OCI-LY3 (cell line): Measurements from ENCODE around the gene HDDC2.

ENCODE experiments used
- CTCF ChIP-seq: fragments of 200-600, 300-600 bp; sonication (generic); IDR thresholded peaks from 2 replicates; pipeline ENCODE4 v1.5.1; 2014; ENCODE audit warnings: antibody characterized with exemption, low read length, low read depth
- EZH2phosphoT487 ChIP-seq: fragments of 200-600 bp; shearing (Covaris generic); IDR thresholded peaks from 2 replicates; pipeline ENCODE4 v1.6.1; 2018; ENCODE audit warnings: antibody characterized with exemption, mixed run types, low read depth

DNA sequence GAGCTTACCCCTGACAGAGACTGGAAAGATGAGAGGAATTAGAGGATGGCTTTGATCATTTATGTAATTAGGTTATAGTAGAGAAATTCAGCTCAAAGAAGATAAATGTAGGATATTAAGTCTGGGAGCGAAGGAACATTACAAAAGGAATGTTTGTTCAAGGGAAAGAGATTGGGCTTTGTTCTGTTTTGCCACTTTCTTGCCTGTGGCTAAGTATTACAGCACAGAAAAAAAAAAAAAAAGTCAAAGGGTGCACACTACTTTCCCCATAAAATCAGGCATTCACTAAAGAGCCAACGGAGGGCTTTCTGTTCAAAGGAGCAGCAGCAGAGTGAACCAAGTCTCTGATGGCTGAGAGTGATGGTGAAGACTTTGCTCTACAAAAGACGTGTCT lies 5.0 kb upstream of the HDDC2 start:
- TF ChIP-seq CTCF (no peak), EZH2phosphoT487 (no peak)
